HepG2 (cell line): ENCODE measurements around the gene PCDHGA1. TPM values are rescaled to one million over a fixed set of nuclear protein-coding genes. Genes with fewer than 3 reads are reported as not detected.

Experiments used
- ATAC-seq: fragments of 200-7000 bp; cut with Tn5 transposase; 3 replicates; pipeline ENCODE4 v1.9.1; 2020; ENCODE audit warnings: mild to moderate bottlenecking, moderate library complexity
- BruUV-seq: library from RNA; stranded (reverse); fragments of 400-500 nt; replicated peaks from 2 replicates; lab custom pipeline; 2021; lab: Mats Ljungman, UMichigan
- CTCF ChIA-PET: fragments of 300-600 bp; formaldehyde crosslinking; extraction: SDS; loops from one replicate; lab custom pipeline; 2021; ENCODE audit warnings: low total read pairs, inconsistent platforms, low intra/inter-chr PET ratio; lab: Yijun Ruan, JAX
- POLR2A ChIA-PET: fragments of 350-600 bp; sonication (Branson Sonifier 250); formaldehyde crosslinking; loops from one replicate; lab custom pipeline; 2020; ENCODE audit warnings: antibody characterized with exemption, inconsistent platforms; lab: Yijun Ruan, JAX
- DNase-seq: peaks from one replicate; pipeline ENCODE4 v3.0.0-alpha.2; 2015; ENCODE audit warnings: low spot score
- FAIRE-seq: peaks from 3 replicates; lab custom pipeline; 2011; peaks lifted over from hg19 to GRCh38; lab: Jason Lieb, UNC
- H2AFZ ChIP-seq: one replicate; pipeline ENCODE4 v1.6.1; 2011; ENCODE audit warnings: low read length, inconsistent platforms
- H3K27ac ChIP-seq: fragments of 300-600 bp; 3 replicates; pipeline ENCODE4 v1.8.0; 2011; ENCODE audit warnings: mixed run types, mild to moderate bottlenecking, mixed read lengths, low read length, inconsistent platforms; ENCODE audit not compliant: insufficient read depth; ENCODE audit errors: extremely low read length
- H3K27me3 ChIP-seq, 2 experiments: fragments of 200-600 bp in 1 of 2; 2 replicates in 1 of 2; 3 replicates in 1 of 2; pipeline versions ENCODE4 v1.6.0 to v1.8.0; 2011; ENCODE audit warnings: low read length in 2 of 2, mild to moderate bottlenecking in 2 of 2, moderate library complexity in 2 of 2, inconsistent platforms in 1 of 2; ENCODE audit not compliant: insufficient read depth in 2 of 2, control insufficient read depth in 1 of 2
- H3K36me3 ChIP-seq, 2 experiments: fragments of 200-600 bp in 1 of 2; replicated peaks in 1 of 2; 2 replicates in 1 of 2; 3 replicates in 1 of 2; pipeline versions ENCODE4 v1.5.1 to v1.8.0; 2011; ENCODE audit warnings: low read length in 2 of 2, inconsistent platforms in 1 of 2; ENCODE audit not compliant: insufficient read depth in 2 of 2, control insufficient read depth in 1 of 2
- H3K4me1 ChIP-seq: 2 replicates; pipeline ENCODE4 v1.5.1; 2012; ENCODE audit warnings: low read length, inconsistent platforms; ENCODE audit not compliant: insufficient read depth
- H3K4me2 ChIP-seq: 2 replicates; pipeline ENCODE4 v1.6.0; 2011; ENCODE audit warnings: low read depth, low read length, inconsistent platforms
- H3K4me3 ChIP-seq, 3 experiments: fragments of 200-600 bp in 1 of 3; sonication (generic), shearing (Covaris generic) in 1 of 3; replicated peaks in 1 of 3; 2 replicates each; pipeline ENCODE4 v1.5.1; 2011 to 2016; ENCODE audit warnings: low read length in 3 of 3, inconsistent platforms in 2 of 3, low read depth in 2 of 3, mild to moderate bottlenecking in 2 of 3, control low read depth in 1 of 3, mixed read lengths in 1 of 3; ENCODE audit not compliant: insufficient read depth in 1 of 3
- H3K79me2 ChIP-seq: one replicate; pipeline ENCODE4 v1.6.1; 2011; ENCODE audit warnings: low read length, inconsistent platforms; ENCODE audit not compliant: insufficient read depth
- H3K9ac ChIP-seq: 2 replicates; pipeline ENCODE4 v1.6.0; 2011; ENCODE audit warnings: mild to moderate bottlenecking, low read depth, low read length, inconsistent platforms; ENCODE audit not compliant: insufficient read depth
- H3K9me3 ChIP-seq: 2 replicates; pipeline ENCODE4 v1.5.1; 2012; ENCODE audit warnings: mild to moderate bottlenecking, low read length
- H4K20me1 ChIP-seq: 2 replicates; pipeline ENCODE4 v1.6.0; 2011; ENCODE audit warnings: inconsistent platforms, mild to moderate bottlenecking, low read length, moderate library complexity; ENCODE audit not compliant: insufficient read depth
- EED ChIP-seq: sonication (generic); formaldehyde crosslinking; IDR thresholded peaks from 2 replicates; pipeline ENCODE4 v1.5.0; 2020; ENCODE audit warnings: mild to moderate bottlenecking, missing genetic modification reagents
- JUN ChIP-seq: sonication (generic); formaldehyde crosslinking; IDR thresholded peaks from 2 replicates; pipeline ENCODE4 v1.4.0; 2020; ENCODE audit warnings: mild to moderate bottlenecking, missing genetic modification reagents
- LRRFIP1 ChIP-seq: sonication (generic); formaldehyde crosslinking; conservative IDR thresholded peaks from 2 replicates; pipeline ENCODE4 v1.4.0; 2020; ENCODE audit warnings: missing genetic modification reagents
- MYC ChIP-seq: sonication (generic); formaldehyde crosslinking; IDR thresholded peaks from 2 replicates; pipeline ENCODE4 v1.9.0; 2021; ENCODE audit warnings: missing genetic modification reagents, borderline replicate concordance
- PAX8 ChIP-seq: sonication (generic); formaldehyde crosslinking; IDR thresholded peaks from 2 replicates; pipeline ENCODE4 v1.8.0; 2022; ENCODE audit warnings: mild to moderate bottlenecking, missing genetic modification reagents, borderline replicate concordance
- PAXIP1 ChIP-seq: sonication (generic); formaldehyde crosslinking; conservative IDR thresholded peaks from 2 replicates; pipeline ENCODE4 v1.4.0; 2020; ENCODE audit warnings: mild to moderate bottlenecking, missing genetic modification reagents, moderate library complexity
- SCMH1 ChIP-seq: sonication (generic); formaldehyde crosslinking; IDR thresholded peaks from 2 replicates; pipeline ENCODE4 v1.9.0; 2021; ENCODE audit warnings: missing genetic modification reagents, mild to moderate bottlenecking, borderline replicate concordance
- ZFAT ChIP-seq: sonication (generic); formaldehyde crosslinking; conservative IDR thresholded peaks from 2 replicates; pipeline ENCODE4 v1.8.1; 2023; ENCODE audit warnings: missing genetic modification reagents, inconsistent platforms
- ZSCAN30 ChIP-seq: sonication (generic); formaldehyde crosslinking; IDR thresholded peaks from 2 replicates; pipeline ENCODE4 v1.5.0; 2020; ENCODE audit warnings: mild to moderate bottlenecking, missing genetic modification reagents
- WGBS: methylation state at CpG from one replicate; pipeline ENCODE4 v1.1.6; 2017; ENCODE audit warnings: low lambda C conversion rate; 5-methylcytosine and 5-hydroxymethylcytosine counted together
- in situ Hi-C: cut with HindIII; loops from 2 replicates; pipeline ENCODE4 v1.10.0; 2017; ENCODE audit warnings: low pct_unique_long_range_greater_than_20kb; ENCODE audit not compliant: extremely low pct_ligation_motif_present
- intact Hi-C: fragments of 100-400 bp; cut with micrococcal nuclease; formaldehyde crosslinking; loops from one replicate; pipeline ENCODE4 v1.10.0; 2022; ENCODE audit not compliant: unreplicated experiment
- polyA plus RNA-seq, 8 experiments: library from polyadenylated mRNA; depleted of rRNA in 3 of 8; stranded (reverse) in 7 of 8; unstranded in 1 of 8; fragments of >200 nt; fragmentation: Illumina TruSeq in 4 of 8; extraction: Trizol in 4 of 8; gene quantifications; 2 replicates each; pipeline versions ENCODE4 v1.2.1 to v1.2.3, GENCODE V29; 2011 to 2016; ENCODE audit warnings: low read depth in 4 of 8, missing spikeins in 1 of 8, mixed read lengths in 1 of 8; ENCODE audit not compliant: insufficient read depth in 1 of 8
- total RNA-seq, 5 experiments: library from RNA; depleted of rRNA; stranded (reverse); fragments of >200 nt; fragmentation: Illumina TruSeq; extraction: Trizol; gene quantifications; 2 replicates each; pipeline ENCODE4 v1.2.3, GENCODE V29; 2016; ENCODE audit warnings: low read depth in 1 of 5
- TF ChIP-seq, protein P1 (sequence below): sonication (generic); formaldehyde crosslinking; IDR thresholded peaks from 2 replicates; pipeline ENCODE4 v1.4.0; 2020; ENCODE audit warnings: missing genetic modification reagents, mild to moderate bottlenecking, borderline replicate concordance
- TF ChIP-seq, protein P2 (sequence below): IDR thresholded peaks from 2 replicates; pipeline ENCODE4 v1.6.1; 2012; ENCODE audit warnings: low read length, improper control_type of control experiment

Gene PCDHGA1
- total and polyA plus RNA-seq, 2 of the 13 experiments (the other 11 are each of a cell fraction or from before 2014, with no cell fraction given): 0.31 to 0.40 TPM

- 67% methylated on average over 6 of the region's 8 CpGs for WGBS
- ChIA-PET CTCF (no interaction called here), POLR2A (no interaction called here)
- Histone ChIP-seq H3K27ac (no peak overlapping the region), H3K4me3 (no peak overlapping the region), H4K20me1 (no peaks in the 10 kb centered on the region), H3K27me3 (no peaks in the 10 kb centered on the region; a peak in 1 of 5 replicates), H3K4me1 (peaks cover 6% of the 10 kb centered on the region; the same call in 1 of the 2 replicates), H2AFZ (no peak overlapping the region), H3K9ac (no peak overlapping the region), H3K9me3 (no peaks in the 10 kb centered on the region), H3K79me2 (no peaks in the 10 kb centered on the region), H3K4me2 (no peak overlapping the region), H3K36me3 (no peaks in the 10 kb centered on the region)
- BruUV-seq: no TSS peak
- FAIRE-seq: no peak
- no peak for DNase-seq
- in situ Hi-C loops (no loop called here), intact Hi-C loops (no loop called here)
- ATAC-seq: no peak
- TF ChIP-seq, protein P1, sequence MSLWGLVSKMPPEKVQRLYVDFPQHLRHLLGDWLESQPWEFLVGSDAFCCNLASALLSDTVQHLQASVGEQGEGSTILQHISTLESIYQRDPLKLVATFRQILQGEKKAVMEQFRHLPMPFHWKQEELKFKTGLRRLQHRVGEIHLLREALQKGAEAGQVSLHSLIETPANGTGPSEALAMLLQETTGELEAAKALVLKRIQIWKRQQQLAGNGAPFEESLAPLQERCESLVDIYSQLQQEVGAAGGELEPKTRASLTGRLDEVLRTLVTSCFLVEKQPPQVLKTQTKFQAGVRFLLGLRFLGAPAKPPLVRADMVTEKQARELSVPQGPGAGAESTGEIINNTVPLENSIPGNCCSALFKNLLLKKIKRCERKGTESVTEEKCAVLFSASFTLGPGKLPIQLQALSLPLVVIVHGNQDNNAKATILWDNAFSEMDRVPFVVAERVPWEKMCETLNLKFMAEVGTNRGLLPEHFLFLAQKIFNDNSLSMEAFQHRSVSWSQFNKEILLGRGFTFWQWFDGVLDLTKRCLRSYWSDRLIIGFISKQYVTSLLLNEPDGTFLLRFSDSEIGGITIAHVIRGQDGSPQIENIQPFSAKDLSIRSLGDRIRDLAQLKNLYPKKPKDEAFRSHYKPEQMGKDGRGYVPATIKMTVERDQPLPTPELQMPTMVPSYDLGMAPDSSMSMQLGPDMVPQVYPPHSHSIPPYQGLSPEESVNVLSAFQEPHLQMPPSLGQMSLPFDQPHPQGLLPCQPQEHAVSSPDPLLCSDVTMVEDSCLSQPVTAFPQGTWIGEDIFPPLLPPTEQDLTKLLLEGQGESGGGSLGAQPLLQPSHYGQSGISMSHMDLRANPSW: no peak
- no peak for TF ChIP-seq PAXIP1 (CRISPR knock-in tag)
- no peak for TF ChIP-seq ZFAT
- TF ChIP-seq MYC: no peak
- TF ChIP-seq ZSCAN30: no peak
- no peak for TF ChIP-seq LRRFIP1 (CRISPR knock-in tag)
- no peak for TF ChIP-seq SCMH1 (CRISPR knock-in tag)
- TF ChIP-seq, protein P2, sequence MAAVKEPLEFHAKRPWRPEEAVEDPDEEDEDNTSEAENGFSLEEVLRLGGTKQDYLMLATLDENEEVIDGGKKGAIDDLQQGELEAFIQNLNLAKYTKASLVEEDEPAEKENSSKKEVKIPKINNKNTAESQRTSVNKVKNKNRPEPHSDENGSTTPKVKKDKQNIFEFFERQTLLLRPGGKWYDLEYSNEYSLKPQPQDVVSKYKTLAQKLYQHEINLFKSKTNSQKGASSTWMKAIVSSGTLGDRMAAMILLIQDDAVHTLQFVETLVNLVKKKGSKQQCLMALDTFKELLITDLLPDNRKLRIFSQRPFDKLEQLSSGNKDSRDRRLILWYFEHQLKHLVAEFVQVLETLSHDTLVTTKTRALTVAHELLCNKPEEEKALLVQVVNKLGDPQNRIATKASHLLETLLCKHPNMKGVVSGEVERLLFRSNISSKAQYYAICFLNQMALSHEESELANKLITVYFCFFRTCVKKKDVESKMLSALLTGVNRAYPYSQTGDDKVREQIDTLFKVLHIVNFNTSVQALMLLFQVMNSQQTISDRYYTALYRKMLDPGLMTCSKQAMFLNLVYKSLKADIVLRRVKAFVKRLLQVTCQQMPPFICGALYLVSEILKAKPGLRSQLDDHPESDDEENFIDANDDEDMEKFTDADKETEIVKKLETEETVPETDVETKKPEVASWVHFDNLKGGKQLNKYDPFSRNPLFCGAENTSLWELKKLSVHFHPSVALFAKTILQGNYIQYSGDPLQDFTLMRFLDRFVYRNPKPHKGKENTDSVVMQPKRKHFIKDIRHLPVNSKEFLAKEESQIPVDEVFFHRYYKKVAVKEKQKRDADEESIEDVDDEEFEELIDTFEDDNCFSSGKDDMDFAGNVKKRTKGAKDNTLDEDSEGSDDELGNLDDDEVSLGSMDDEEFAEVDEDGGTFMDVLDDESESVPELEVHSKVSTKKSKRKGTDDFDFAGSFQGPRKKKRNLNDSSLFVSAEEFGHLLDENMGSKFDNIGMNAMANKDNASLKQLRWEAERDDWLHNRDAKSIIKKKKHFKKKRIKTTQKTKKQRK: no peak
- no peak for TF ChIP-seq PAX8 (CRISPR knock-in tag)
- no peak for TF ChIP-seq JUN (CRISPR knock-in tag)
- no peak for TF ChIP-seq EED
Measured at GRCh38 chr5:141506381-141507155, 176.3 kb downstream of the PCDHGA1 start.
